Caco-2 (cell line): Measurements from ENCODE around the gene KLHL25. TPM values are rescaled to one million over a fixed set of nuclear protein-coding genes. Genes with fewer than 3 reads are reported as not detected.

Experiments used
- BruUV-seq: library from RNA; stranded (reverse); fragments of 400-500 nt; replicated peaks from 2 replicates; lab custom pipeline; 2021; lab: Mats Ljungman, UMichigan
- CTCF ChIA-PET: fragments of 300-600 bp; sonication (Branson Sonifier 250); formaldehyde crosslinking; loops from one replicate; lab custom pipeline; 2022; ENCODE audit warnings: antibody characterized with exemption; lab: Charles Lee
- POLR2A ChIA-PET: fragments of 300-600 bp; sonication (Branson Sonifier 250); formaldehyde crosslinking; loops from one replicate; lab custom pipeline; 2022; ENCODE audit warnings: antibody characterized with exemption; lab: Charles Lee
- DNase-seq, 2 experiments: peaks; one replicate each; pipeline versions ENCODE4 v3.0.0 to v3.0.0-alpha.2; 2020 to 2022
- H3K27me3 ChIP-seq: replicated peaks from 2 replicates; pipeline ENCODE4 v1.6.0; 2011; ENCODE audit warnings: low read length; ENCODE audit not compliant: control insufficient read depth, insufficient read depth
- H3K36me3 ChIP-seq: 2 replicates; pipeline ENCODE4 v1.5.1; 2011; ENCODE audit warnings: low read length; ENCODE audit not compliant: control insufficient read depth, insufficient read depth
- H3K4me1 ChIP-seq: fragments of 250-450 bp; sonication (Bioruptor Pico); 2 replicates; pipeline ENCODE4 v1.5.1; 2020; ENCODE audit warnings: mild to moderate bottlenecking
- H3K4me3 ChIP-seq: 2 replicates; pipeline ENCODE4 v1.5.1; 2011; ENCODE audit warnings: low read depth, mild to moderate bottlenecking, control low read depth, low read length
- H3K9me3 ChIP-seq: fragments of 250-450 bp; sonication (Bioruptor Pico); 2 replicates; pipeline ENCODE4 v1.5.1; 2020; ENCODE audit warnings: mild to moderate bottlenecking, moderate library complexity
- H3K27ac Mint-ChIP-seq: one replicate; pipeline ENCODE4 v1.8.0; 2022; ENCODE audit warnings: mixed read lengths; ENCODE audit not compliant: unreplicated experiment
- H3K27me3 Mint-ChIP-seq: one replicate; pipeline ENCODE4 v1.8.0; 2022; ENCODE audit warnings: mixed read lengths; ENCODE audit not compliant: insufficient read depth, unreplicated experiment
- H3K36me3 Mint-ChIP-seq: one replicate; pipeline ENCODE4 v1.8.0; 2022; ENCODE audit warnings: mild to moderate bottlenecking, mixed read lengths; ENCODE audit not compliant: insufficient read depth, unreplicated experiment
- H3K4me1 Mint-ChIP-seq: one replicate; pipeline ENCODE4 v1.8.0; 2022; ENCODE audit warnings: low read depth, mixed read lengths; ENCODE audit not compliant: unreplicated experiment
- H3K4me3 Mint-ChIP-seq: one replicate; pipeline ENCODE4 v1.8.0; 2022; ENCODE audit warnings: mild to moderate bottlenecking, moderate library complexity, mixed read lengths; ENCODE audit not compliant: unreplicated experiment
- H3K9me3 Mint-ChIP-seq: one replicate; pipeline ENCODE4 v1.8.0; 2022; ENCODE audit warnings: mixed read lengths; ENCODE audit not compliant: unreplicated experiment
- intact Hi-C: fragments of 100-400 bp; cut with micrococcal nuclease; formaldehyde crosslinking; loops from one replicate; pipeline ENCODE4 v1.10.0; 2022; ENCODE audit not compliant: unreplicated experiment
- total RNA-seq: library from RNA; stranded (reverse); gene quantifications from 2 replicates; pipeline ENCODE4 v1.2.3, GENCODE V29; 2022
- TF ChIP-seq, protein P1 (sequence below), 2 experiments: fragments of 200-600 bp in 1 of 2; IDR thresholded peaks; 1 replicate in 1 of 2; 2 replicates in 1 of 2; pipeline versions ENCODE4 v1.5.1 to v1.8.0; 2011 to 2022; ENCODE audit warnings: antibody characterized with exemption in 1 of 2, control low read depth in 1 of 2, inconsistent platforms in 1 of 2, low read depth in 1 of 2, low read length in 1 of 2, mild to moderate bottlenecking in 1 of 2, moderate library complexity in 1 of 2; ENCODE audit not compliant: insufficient read depth in 1 of 2, severe bottlenecking in 1 of 2, unreplicated experiment in 1 of 2

The KLHL25 gene
- total RNA-seq, 1 experiment from 2014 or later: 15.4 TPM

DNA sequence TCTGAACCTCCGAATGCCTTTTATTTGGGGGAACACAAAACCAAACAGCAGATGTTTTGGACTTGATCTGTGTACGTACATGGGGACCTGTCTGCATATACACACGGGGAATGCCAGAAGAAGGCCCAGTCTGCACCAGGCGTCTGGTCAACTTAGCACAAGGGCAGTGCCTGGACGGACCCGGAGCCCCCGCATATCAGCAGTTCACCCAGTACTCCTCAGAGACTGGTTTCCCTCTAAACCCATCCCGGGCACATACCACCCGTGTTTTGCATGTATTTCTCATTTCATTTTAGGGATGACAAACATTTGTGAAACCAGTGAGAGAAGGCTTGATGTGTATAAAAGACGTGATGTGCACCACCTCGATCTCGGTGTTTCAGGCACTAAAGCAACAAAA is 49.7 kb downstream of the KLHL25 start:
- CTCF ChIA-PET: no interaction called here
- POLR2A ChIA-PET: no interaction called here
- no peaks in the 10 kb centered on the region for H3K9me3 Mint-ChIP-seq
- no peak overlapping the region for H3K4me3 ChIP-seq
- no peak for DNase-seq
- no peaks in the 10 kb centered on the region for H3K4me1 ChIP-seq
- H3K36me3 Mint-ChIP-seq: peaks cover 82% of the 10 kb centered on the region
- H3K4me3 Mint-ChIP-seq: no peak overlapping the region
- H3K27ac Mint-ChIP-seq: no peak overlapping the region
- H3K27me3 ChIP-seq: no peaks in the 10 kb centered on the region
- no peaks in the 10 kb centered on the region for H3K4me1 Mint-ChIP-seq
- TF ChIP-seq, protein P1, sequence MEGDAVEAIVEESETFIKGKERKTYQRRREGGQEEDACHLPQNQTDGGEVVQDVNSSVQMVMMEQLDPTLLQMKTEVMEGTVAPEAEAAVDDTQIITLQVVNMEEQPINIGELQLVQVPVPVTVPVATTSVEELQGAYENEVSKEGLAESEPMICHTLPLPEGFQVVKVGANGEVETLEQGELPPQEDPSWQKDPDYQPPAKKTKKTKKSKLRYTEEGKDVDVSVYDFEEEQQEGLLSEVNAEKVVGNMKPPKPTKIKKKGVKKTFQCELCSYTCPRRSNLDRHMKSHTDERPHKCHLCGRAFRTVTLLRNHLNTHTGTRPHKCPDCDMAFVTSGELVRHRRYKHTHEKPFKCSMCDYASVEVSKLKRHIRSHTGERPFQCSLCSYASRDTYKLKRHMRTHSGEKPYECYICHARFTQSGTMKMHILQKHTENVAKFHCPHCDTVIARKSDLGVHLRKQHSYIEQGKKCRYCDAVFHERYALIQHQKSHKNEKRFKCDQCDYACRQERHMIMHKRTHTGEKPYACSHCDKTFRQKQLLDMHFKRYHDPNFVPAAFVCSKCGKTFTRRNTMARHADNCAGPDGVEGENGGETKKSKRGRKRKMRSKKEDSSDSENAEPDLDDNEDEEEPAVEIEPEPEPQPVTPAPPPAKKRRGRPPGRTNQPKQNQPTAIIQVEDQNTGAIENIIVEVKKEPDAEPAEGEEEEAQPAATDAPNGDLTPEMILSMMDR (IDR thresholded peaks at IDR 0.05; ENCODE audit: insufficient read depth in 1 of 2, low read depth in 1 of 2, low read length in 1 of 2, severe bottlenecking in 1 of 2, unreplicated experiment in 1 of 2): no peak
- no peaks in the 10 kb centered on the region for H3K27me3 Mint-ChIP-seq
- intact Hi-C loops: no loop called here
- no peaks in the 10 kb centered on the region for H3K9me3 ChIP-seq
- no TSS peak for BruUV-seq
- peaks cover 4% of the 10 kb centered on the region; the same call in 1 of the 2 replicates for H3K36me3 ChIP-seq

DNA sequence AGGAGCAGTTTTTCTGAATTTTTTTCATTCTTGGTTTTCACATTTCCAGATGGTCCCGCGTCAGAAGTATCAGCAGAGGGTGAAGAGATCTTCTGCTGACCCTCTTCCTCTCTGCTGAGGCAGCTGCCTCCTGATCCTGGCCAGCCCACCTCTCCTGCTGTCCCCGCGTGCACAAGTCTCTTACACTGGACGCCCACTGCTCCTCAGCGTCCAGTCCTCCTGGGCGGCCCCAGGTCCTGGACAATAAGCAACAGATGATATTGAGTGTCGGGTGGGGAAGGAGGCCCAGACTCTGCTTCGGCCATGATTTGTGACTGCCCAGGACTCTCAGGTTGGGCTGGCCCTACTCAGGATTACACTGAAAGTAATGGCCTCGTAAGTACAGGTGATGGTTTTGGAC is 50.1 kb downstream of the KLHL25 start:
- ChIA-PET CTCF (no interaction called here), POLR2A (no interaction called here)
- H3K9me3 ChIP-seq: no peaks in the 10 kb centered on the region
- H3K27me3 ChIP-seq: no peaks in the 10 kb centered on the region
- no peaks in the 10 kb centered on the region for H3K4me1 Mint-ChIP-seq
- no TSS peak for BruUV-seq
- no peaks in the 10 kb centered on the region for H3K27me3 Mint-ChIP-seq
- no peak overlapping the region for H3K4me3 Mint-ChIP-seq
- H3K36me3 ChIP-seq: peaks cover 4% of the 10 kb centered on the region; the same call in 1 of the 2 replicates
- peaks cover 77% of the 10 kb centered on the region for H3K36me3 Mint-ChIP-seq
- no peak overlapping the region for H3K4me3 ChIP-seq
- no peak for DNase-seq
- intact Hi-C loops: no loop called here
- no peaks in the 10 kb centered on the region for H3K9me3 Mint-ChIP-seq
- TF ChIP-seq, protein P1 (IDR thresholded peaks at IDR 0.05; ENCODE audit: insufficient read depth in 1 of 2, low read depth in 1 of 2, low read length in 1 of 2, severe bottlenecking in 1 of 2, unreplicated experiment in 1 of 2): no peak
- no peaks in the 10 kb centered on the region for H3K4me1 ChIP-seq
- H3K27ac Mint-ChIP-seq: no peak overlapping the region

DNA sequence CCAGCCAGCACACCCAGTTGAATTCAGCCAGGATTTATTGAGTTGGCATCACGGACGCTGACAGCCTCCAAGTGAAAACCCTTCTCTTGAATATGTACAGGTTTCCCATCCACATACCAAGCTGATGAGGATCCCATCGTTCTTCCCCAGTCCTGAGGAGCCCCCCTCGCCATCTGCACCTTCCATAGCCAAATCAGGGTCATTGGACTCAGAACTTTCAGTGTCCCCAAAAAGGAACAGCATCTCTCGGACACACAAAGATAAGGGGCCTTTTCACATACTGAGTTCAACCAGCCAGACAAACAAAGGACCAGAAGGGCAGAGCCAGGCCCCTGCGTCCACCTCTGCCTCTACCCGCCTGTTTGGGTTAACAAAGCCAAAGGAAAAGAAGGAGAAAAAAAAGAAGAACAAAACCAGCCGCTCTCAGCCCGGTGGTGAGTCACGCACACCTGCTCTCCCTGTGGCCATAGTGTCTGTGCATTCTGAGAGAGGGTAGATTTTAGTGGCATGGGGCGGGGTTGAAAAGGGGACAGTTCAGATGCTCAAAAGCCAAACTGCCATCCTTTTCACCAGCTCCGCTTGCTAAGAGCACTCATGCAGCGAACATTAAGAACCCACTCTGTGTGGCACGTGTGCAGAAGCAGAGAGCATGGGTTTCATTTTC is 51.2 kb downstream of the KLHL25 start:
- Histone ChIP-seq H3K4me3 (no peak overlapping the region), H3K27me3 (no peaks in the 10 kb centered on the region), H3K36me3 (peaks cover 2% of the 10 kb centered on the region; the same call in 1 of the 2 replicates), H3K9me3 (no peaks in the 10 kb centered on the region), H3K4me1 (no peaks in the 10 kb centered on the region)
- no peak overlapping the region for H3K27ac Mint-ChIP-seq
- H3K27me3 Mint-ChIP-seq: no peaks in the 10 kb centered on the region
- no peak overlapping the region for H3K4me3 Mint-ChIP-seq
- ChIA-PET POLR2A (no interaction called here), CTCF (interaction anchor here (0.6 kb wide), 1 partner anchor 11 kb away, joined by 6 read pairs; no protein-coding TSS in a partner anchor)
- intact Hi-C loops: no loop called here
- H3K9me3 Mint-ChIP-seq: no peaks in the 10 kb centered on the region
- DNase-seq: no peak
- peaks cover 76% of the 10 kb centered on the region for H3K36me3 Mint-ChIP-seq
- H3K4me1 Mint-ChIP-seq: no peaks in the 10 kb centered on the region
- TF ChIP-seq, protein P1 (IDR thresholded peaks at IDR 0.05; ENCODE audit: insufficient read depth in 1 of 2, low read depth in 1 of 2, low read length in 1 of 2, severe bottlenecking in 1 of 2, unreplicated experiment in 1 of 2): no peak
- BruUV-seq: no TSS peak
